GM18873 (cell line): ENCODE results near the gene PCSK5.

Experiments
- ATAC-seq: cut with Tn5 transposase; IDR thresholded peaks from one replicate; pipeline ENCODE4 v1.9.1; 2021; ENCODE audit warnings: mild to moderate bottlenecking, moderate library complexity, moderate number of reproducible peaks; ENCODE audit not compliant: unreplicated experiment, low FRiP score

The PCSK5 gene

DNA sequence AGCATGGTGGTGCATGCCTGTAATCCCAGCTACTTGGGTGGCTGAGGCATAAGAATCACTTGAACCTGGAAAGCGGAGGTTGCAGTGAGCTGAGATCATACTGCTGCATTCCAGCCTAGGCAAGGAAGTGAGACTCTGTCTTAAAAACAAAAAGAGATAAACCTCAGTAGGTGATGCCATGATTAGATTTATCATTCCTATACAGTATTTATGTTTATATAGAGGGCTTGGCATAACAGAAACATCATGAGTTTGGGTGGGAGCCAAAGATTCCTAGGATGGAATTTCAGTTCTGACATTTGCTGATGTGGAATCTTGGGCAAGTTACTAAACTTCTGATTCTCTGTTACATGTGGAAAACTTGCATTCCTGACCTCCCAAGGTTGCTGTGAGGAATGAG lies 481.4 kb downstream of the PCSK5 start:
- no peak for ATAC-seq

DNA sequence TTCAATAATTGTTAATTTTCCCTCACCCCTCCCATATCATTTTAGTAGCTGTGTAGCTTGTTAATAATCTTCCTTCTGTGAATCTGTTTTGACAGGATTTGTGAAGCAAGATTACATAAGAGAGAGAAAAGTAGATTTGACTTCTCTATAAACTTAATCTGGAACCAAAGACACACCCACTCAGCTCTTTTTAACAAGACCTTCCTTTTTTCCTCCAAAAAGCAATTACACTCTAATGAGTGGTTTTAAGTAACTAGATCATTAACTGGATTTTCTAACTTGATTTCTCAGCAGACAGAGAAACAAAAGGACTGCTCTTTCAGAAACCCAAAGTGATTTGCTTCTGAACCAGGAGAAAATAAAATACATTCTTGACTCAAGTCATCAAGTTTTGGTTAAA lies 481.9 kb downstream of the PCSK5 start:
- ATAC-seq: no peak

DNA sequence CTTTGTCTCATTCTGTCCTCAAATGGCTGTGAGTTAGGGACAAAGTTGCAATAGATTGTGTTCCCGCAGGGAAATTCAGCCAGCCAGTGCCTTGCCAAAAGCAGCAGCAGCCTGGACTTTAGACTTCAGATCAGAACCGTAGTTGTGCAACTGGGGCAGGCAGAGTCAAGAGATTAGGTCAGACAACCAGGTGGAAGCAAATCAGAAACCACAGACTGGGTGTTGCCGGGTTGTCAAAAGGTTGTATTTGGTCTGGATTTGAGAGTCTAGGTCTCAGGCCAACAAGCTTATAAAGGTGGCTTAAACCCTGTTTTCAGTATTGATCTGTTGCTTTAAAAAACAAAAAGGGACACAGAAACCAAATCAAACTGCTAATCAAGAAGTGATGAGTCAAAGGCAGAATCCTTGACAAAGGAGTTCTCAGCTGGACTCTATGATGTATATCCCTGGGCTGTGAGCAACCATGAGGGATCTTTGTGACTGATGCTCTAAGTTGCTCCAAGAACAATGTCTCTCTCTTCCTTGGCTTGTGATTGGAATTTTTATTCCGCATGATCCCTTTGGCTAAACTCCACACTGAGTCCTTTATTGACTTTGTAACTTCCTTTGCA lies 482.8 kb downstream of the PCSK5 start:
- ATAC-seq: no peak

DNA sequence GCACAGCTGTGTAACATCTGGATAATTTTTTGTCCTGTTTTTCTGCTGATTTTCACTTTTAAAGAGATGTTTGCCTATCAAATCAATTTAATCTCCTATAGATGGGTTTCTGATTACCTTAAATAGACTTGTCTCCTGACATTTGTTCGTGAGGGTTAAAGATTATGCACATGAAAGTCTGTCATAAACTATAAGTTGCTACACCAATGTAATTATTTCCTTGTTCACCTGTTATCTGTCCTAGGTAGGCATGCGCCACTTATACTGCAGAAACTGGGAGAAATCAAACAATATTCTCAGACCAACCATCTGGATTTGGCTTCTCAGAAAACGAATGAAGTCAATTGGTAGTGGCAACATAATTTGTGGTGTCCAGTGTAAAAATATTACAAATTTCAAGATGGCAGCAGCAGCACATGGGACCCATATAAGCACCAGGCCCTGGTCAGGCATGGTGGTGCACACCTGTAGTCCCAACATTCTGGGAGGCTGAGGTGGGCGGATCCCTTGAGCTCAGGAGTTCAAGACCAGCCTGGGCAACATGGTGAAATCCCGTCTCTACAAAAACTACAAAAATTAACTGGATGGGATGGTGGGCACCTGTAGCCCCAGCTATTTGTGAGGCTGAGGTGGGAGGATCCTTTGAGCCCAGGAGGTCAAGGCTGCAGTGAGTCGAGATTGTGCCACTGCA lies 483.5 kb downstream of the PCSK5 start:
- no peak for ATAC-seq

DNA sequence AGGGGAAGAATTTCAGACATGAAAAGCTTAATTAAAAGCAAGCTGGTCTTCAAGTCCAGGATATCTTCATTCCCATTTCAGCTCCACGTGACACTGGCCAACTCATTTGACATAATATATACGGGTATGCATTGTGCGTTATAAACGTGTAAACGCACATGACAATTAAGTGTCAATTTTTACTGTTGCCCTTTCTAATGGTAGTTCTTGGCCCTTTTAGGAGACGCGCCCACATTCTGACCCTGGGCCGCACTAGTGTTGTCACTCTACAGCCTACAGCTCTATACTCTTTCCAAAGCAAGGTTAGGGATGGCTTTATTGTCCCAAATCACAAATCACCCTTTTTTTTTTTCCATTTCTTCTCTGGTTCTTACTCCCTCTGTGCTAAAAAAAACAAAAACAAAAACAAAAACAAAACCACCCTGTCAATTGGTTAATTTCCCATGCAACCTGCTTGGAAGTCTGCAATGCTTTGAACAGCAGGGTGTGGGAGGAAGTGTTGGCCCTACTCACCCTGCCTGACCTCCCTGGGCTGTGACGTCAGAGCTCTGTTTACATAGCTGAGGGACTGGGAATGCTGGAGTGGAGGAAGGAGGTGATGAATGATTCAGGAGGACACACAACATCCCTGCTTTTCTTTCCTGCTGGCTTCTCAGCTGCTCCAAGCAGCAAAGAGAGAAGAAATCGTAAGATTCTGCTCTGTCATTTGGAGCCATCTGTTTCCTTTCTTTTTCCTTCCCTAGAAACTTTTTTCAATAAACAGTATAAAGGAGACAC lies 484.5 kb downstream of the PCSK5 start:
- no peak for ATAC-seq

DNA sequence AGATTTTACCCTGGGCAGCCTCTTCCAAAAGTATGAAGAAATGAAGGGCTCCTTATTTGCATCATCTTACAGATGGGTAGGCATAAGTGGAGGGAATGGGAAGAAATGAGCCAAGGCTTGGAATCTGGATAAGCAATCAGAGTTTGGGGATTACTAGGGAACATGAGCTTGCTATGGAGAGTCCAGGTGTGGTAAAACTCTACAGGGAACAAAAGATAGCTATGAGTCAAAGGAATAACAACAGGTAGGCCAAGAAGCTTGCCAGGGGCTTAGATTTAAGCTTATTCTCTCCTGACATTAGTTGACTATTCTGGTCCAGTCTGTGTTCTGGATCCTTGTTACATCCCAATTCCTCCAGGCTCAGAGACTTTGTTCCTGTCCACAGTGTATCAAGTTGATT lies 487.3 kb downstream of the PCSK5 start:
- ATAC-seq: no peak

DNA sequence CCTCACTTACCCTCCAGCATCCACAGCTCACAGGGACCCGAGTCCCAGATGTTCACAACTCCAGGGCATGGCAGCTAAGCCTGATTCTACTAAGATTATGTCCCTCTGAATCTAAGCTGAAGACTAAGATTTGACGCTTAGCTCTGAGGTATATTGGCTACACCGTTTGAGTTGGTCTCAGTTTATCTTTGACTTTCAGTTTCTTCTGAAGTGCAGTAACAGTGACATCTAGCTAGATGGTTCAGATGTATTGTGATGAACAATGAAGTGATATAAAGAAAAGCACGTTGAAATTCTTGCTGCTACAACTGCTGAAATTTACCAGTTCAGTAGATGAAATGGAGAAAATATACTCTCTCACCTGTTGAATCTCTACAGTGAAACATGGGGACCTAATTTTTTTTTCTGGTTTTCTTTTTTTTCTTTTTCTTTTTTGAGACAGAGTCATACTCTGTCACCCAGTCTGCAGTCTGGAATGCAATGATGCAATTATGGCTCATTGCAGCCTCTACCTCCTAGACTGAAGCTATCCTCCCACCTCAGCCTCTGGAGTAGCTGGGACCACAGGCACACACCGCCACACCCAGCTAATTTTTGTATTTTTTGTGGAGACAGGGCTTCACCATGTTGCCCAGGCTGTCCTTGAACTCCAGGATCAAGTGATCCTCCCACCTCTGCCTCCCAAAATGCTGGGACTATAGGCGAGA lies 488.0 kb downstream of the PCSK5 start:
- ATAC-seq: no peak

DNA sequence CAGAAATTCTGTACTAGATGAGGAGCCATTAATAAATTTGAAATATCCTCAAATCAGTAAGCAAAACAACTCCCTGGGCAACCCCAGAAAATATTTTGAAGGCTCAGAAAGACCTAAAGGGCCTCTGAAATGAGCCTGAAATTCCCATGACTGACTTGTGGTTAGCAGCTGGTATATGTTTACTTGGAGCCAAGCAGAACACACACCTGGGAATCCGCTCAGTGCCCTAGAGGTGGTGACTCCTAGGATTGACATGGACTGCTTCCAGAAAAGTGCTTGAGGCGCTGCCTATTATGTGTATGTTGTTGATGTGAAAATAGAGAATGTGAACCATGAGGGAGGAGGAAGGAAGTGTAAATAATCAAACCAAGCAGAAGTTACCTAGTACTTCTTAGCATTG lies 489.0 kb downstream of the PCSK5 start:
- ATAC-seq: no peak

DNA sequence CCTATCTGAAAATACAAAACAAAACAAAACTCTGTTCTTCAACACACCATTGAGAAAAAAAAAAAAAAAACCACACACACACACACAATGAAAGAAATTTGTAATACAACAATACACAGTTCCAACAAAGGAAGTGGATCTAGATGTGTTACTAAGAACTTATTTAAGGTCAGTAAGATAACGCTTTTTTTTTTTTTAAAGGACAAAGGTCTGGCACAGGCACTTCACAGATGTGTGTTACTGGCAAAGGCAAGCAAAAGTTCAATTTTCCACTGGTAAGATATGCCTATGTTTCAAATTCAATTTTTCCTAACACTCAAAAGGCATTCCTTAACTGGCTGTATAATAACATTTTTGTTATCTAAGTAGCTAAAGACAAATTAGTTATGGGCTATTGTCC lies 500.2 kb downstream of the PCSK5 start:
- no peak for ATAC-seq

DNA sequence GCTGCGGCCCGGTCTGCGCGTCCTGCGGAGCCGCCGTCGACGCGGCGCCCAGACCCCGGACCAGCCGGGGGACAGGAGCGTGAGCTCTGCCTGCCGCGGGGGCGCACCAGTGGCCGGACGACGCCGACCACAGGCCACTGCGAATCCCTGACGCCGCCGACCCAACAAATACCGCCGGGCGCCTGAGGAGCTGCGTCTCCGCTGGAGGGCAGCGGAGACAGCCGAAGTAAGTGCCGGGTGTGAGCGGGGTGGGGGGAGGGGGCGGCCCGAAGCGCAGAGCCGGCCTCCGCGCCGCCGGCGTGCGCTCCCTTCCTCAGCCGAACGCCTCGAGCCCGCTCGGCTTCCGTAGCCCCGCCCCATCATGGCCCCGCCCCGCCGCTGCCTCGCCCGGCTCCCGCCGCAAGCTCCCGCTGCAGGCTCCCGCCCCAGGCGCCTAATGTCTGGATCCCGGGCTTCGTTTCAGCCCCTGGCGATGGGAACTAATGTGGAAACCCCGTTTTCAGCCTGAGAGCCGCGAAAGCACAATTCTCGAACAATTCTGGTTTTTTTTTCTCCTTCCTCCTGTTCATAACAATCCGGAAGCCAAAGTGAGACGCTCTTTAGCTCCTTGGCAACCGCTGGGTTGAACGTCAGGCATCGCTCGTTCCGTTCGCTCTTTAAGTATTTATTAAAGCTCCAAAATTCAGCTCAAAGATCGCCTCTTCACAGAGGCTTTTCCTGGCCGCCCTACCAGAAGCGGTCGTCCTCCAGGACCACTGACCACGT lies 503.9 kb downstream of the PCSK5 start, which contains the start of gene RFK:
Gene RFK (minus strand): TSS at position 232 of the 765 bp plus-strand sequence. CDS start 255 bp downstream, outside the sequence.
- peak; percentile 64 for ATAC-seq

DNA sequence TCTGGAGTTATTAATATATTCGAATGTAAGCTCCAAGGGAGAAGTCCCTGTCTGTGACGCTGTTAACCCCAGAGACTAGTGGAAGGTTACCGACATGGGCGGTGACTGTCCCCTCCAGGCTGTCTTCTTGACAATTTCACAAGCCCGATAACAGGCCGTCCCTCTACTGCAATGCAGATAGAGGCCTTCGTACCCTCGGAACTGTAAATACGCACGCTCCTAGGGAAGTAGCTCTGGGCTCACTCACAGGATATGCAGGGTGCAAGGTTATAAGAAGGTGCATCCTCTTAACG lies 504.4 kb downstream of the PCSK5 start:
- ATAC-seq: peak; percentile 48

DNA sequence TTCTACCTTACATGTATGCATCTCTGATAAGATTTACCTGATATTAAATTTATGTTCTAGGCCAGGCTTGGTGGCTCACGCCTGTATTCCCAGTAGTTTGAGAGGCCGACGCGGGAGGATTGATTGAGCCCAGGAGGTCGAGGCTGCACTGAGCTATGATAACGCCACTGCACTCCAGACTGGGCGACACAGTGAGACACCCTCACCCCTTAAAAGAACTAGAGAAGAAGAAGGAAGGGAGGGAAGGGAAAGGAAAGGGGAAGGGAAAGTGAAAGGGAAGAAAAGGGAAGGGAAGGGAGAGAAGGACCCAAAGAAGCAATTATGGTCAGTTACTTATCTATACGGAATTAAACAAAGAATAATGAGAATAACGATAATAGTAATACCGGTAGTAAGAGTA lies 504.9 kb downstream of the PCSK5 start:
- ATAC-seq: no peak

DNA sequence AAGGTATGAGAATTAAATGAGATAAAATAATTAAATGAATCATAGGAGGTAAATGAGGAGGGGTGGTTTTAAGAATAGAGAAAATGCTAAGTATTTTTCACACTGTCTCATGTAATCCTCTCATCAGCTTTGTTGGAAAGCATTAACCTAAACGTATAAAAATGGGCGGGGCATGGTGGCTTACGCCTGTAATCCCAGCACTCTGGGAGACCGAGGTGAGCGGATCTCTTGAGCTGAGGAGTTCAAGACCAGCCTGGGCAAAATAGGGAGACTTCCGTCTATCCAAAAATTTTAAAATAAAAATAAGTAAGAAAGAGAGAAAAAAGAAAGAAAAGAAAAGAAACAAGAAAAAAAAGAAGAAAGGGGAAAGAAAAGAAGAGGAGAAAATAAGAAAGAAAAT lies 505.7 kb downstream of the PCSK5 start:
- ATAC-seq: no peak

DNA sequence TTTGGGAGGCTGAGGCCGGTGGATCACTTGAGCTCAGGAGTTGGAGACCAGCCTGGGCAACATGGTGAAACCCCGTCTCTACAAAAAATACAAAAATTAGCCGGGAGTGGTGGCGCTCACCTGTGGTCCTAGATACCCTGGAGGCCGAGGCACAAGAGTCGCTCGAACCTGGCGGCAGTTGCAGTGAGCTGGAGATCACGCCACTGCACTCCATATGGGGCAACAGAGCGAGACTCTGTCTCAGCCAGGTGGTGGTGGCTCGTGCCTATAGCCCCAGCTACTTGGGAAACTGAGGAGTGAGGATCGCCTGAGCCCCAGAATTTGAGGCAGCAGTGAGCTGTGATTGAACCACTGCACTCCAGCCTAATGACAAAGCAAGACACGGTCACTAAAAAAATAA lies 506.1 kb downstream of the PCSK5 start:
- ATAC-seq: no peak

DNA sequence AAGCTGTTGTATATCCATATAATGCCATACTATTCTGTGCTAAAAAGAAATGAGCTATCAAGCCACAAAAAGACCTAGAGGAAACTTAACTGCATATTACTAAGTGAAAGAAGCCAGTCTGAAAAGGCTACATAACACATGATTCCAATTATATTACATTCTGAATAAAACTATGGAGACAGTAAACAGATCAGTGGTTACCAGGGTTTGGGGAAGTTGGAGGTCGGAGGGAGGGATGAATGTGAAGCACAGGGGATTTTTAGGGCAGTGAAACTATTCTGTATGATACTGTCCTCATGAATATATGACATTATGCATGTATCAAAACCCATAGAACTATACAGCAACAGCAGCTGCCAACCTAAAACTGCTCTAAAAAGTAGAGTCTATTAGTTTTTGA lies 509.4 kb downstream of the PCSK5 start:
- ATAC-seq: no peak

DNA sequence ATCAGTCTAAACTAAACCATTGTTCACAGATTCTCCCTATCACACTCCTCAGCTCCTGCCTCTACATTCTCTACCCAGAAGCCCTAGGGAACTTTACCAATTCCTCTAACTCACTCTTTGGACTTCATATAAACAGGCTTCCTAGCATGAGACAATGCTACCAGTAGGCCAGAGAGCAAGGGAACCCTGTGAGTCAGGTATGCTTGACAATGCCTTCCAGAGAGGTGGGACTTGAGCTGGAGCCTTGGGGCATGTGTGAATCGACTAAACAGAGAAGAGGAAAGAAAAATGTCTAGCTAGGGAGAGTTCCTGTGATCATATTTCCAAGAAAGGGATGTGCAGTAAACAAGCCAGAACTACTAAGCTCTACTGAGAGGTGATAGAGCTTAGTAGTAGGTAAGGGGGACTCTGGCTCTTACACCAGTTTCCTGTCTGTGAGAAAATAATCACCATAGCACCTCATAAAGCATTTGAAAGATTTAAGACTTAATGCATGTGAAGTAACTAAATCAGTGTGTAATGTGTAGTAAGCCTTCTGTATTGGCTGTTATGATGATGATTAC lies 510.1 kb downstream of the PCSK5 start:
- ATAC-seq: no peak

DNA sequence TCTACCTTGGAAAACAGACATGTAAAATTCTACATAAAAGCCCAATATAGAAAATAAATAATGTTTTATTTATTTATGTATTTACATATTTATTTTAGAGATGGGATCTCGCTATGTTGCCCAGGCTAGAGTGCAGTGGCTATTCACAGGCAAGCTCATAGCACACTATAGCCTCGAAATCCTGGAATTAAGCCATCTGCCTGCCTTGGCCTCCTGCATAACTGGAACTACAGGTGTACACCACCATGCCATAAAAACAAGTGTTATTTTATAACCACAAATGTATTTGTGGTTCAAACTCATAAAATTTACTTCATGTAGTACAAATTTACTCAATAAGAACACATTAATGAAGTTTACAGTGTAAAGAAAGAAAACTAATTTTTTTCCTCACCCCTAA lies 510.7 kb downstream of the PCSK5 start:
- ATAC-seq: no peak

DNA sequence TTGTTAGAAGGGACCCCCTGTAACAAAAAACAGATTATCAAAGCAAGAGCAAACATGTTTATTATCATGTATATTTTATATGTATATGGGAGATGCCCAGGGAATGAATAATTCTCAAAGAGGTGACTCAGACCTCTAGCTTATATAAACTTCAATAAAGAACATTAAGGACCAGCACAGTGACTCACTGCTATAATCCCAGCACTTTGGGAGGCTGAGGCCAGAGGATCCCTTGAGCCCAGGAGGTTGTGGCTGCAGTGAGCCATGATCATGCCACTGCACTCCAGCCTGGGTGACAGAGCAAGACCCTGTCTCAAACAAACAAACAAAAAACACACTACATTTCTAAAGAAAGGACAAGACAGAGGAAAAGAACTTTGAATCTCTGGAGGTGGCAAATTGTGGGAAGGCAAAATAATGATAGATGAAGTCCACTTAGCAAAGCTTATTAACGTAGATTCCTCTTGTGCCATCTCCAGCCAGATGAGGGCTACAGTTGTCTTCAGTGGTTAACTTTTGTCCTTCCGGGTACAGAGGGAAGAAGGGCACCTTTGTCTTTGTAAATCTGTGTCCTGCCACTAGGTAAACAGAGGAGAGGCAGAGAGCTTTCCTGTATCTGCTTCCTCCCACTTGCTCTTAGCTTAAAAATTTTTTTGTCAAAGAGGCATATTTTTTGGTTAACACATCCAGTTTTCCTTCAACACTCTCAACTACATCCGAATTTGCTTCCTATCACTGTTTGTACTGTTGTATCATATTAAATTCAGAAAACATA lies 511.3 kb downstream of the PCSK5 start:
- no peak for ATAC-seq

DNA sequence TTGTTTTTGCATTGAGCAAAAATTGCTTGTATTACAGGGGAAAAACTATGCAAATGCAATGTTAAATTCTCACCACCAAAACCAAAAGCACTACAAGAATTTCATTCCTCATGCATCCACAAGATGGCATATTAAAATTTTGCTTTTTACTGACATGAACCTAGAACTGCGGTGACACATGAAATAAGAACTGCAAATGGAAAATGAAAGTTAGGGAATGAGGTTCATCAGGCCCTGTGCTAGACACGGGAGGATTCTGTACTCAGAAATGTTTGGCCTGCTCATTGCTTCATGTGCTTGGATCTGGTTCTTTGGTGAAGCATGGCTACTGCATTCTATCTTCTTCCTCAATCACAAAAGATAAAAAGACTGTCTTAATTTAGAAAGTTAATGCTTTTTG lies 512.9 kb downstream of the PCSK5 start:
- peak; percentile 74 for ATAC-seq
